Spleen (tissue), 7 donors: Measurements from ENCODE around the gene ENDOV.

Experiments used
- POLR2A ChIP-seq, 3 donors: fragments of 450-650 bp; IDR thresholded peaks; one replicate each; pipeline ENCODE4 v1.5.1; 2017; ENCODE audit warnings: antibody characterized with exemption in 3 of 3, mild to moderate bottlenecking in 1 of 3
- TF ChIP-seq, protein P1 (sequence below), 11 experiments: fragments of 200-600 bp in 7 of 11; fragments of 450-650 bp in 4 of 11; sonication (generic) in 4 of 11; IDR thresholded peaks in 8 of 11; conservative IDR thresholded peaks in 3 of 11; 1 replicate in 7 of 11; 2 replicates in 4 of 11; pipeline versions ENCODE4 v1.4.0 to v1.8.0; 2016 to 2021; ENCODE audit warnings: antibody characterized with exemption in 11 of 11, inconsistent platforms in 4 of 11, mild to moderate bottlenecking in 1 of 11
- donor health status: DM: no; HTN: no; CAD: no; lungs with moderate emphysema.
- donor health status: DM: no; HTN: no; CAD: no.
- donor health status: DM: no; HTN: no; CAD: no.

DNA sequence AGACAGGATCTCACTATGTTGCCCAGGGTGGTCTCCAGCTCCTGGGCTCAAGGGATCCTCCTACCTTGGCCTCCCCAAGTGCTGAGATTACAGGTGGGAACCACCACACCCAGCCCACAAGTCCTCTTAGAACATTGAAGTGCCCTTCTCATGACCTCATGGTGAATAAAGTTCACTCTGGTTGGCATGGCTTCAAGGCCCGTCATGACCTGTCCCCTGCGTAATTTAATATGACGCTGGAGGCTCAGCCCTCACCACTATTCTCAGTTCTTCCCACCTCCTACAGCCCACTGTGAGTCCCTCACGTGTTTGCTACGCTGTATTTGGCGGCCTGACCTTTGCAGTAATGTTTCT, 1.9 kb downstream of the ENDOV start:
- TF ChIP-seq POLR2A (IDR thresholded peaks at IDR 0.05), result no peak
- TF ChIP-seq, protein P1, sequence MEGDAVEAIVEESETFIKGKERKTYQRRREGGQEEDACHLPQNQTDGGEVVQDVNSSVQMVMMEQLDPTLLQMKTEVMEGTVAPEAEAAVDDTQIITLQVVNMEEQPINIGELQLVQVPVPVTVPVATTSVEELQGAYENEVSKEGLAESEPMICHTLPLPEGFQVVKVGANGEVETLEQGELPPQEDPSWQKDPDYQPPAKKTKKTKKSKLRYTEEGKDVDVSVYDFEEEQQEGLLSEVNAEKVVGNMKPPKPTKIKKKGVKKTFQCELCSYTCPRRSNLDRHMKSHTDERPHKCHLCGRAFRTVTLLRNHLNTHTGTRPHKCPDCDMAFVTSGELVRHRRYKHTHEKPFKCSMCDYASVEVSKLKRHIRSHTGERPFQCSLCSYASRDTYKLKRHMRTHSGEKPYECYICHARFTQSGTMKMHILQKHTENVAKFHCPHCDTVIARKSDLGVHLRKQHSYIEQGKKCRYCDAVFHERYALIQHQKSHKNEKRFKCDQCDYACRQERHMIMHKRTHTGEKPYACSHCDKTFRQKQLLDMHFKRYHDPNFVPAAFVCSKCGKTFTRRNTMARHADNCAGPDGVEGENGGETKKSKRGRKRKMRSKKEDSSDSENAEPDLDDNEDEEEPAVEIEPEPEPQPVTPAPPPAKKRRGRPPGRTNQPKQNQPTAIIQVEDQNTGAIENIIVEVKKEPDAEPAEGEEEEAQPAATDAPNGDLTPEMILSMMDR (IDR thresholded peaks at IDR 0.05 in 8 of 11, conservative IDR thresholded peaks at IDR 0.05 in 3 of 11), result no peak
